Esophagus squamous epithelium (tissue), 5 donors: ENCODE data around the gene NLGN1. TPM values are rescaled to one million over a fixed set of nuclear protein-coding genes. Genes with fewer than 3 reads are reported as not detected.

Experiments used
- DNase-seq: peaks from one replicate; lab custom pipeline; 2025; lab: John Stamatoyannopoulos, UW
- H3K27ac ChIP-seq, 4 donors: fragments of 200-600 bp; sonication (generic); one replicate each; pipeline ENCODE4 v1.5.1; 2016 to 2019; ENCODE audit warnings: mild to moderate bottlenecking in 1 of 4
- H3K27me3 ChIP-seq, 4 donors: fragments of 200-600 bp; sonication (generic); 1 replicate in 3 of 4; 2 replicates in 1 of 4; pipeline versions ENCODE4 v1.5.1 to v1.6.0; 2017 to 2021; ENCODE audit warnings: antibody characterized with exemption in 1 of 4
- H3K36me3 ChIP-seq, 3 donors: fragments of 200-600 bp; sonication (generic); one replicate each; pipeline ENCODE4 v1.5.1; 2016 to 2019
- H3K4me1 ChIP-seq, 3 donors: fragments of 200-600 bp; sonication (generic); one replicate each; pipeline ENCODE4 v1.5.1; 2017 to 2019
- H3K4me3 ChIP-seq, 4 donors: fragments of 200-600 bp; sonication (generic); 1 replicate in 3 of 4; 2 replicates in 1 of 4; pipeline ENCODE4 v1.5.1; 2016 to 2019; ENCODE audit warnings: mild to moderate bottlenecking in 2 of 4, moderate library complexity in 1 of 4
- H3K9me3 ChIP-seq, 3 donors: fragments of 200-600 bp; sonication (generic); one replicate each; pipeline ENCODE4 v1.5.1; 2016 to 2019
- POLR2A ChIP-seq, 4 donors: fragments of 450-650 bp; IDR thresholded peaks; one replicate each; pipeline ENCODE4 v1.6.1; 2017; ENCODE audit warnings: antibody characterized with exemption in 4 of 4, mild to moderate bottlenecking in 4 of 4, moderate library complexity in 3 of 4
- WGBS, 2 donors: methylation state at CpG; one replicate each; pipeline ENCODE4 v1.1.5; 2018; 5-methylcytosine and 5-hydroxymethylcytosine counted together
- intact Hi-C: fragments of 100-400 bp; cut with DNase I; formaldehyde crosslinking; loops from one replicate; pipeline ENCODE4 v1.15.0; 2022
- total RNA-seq, 4 donors: library from RNA; depleted of rRNA; stranded (reverse); fragments of >200 nt; gene quantifications; one replicate each; pipeline ENCODE4 v1.1.0, GENCODE V29; 2016
- TF ChIP-seq, protein P1 (sequence below), 6 experiments: fragments of 450-650 bp in 4 of 6; fragments of 200-600 bp in 2 of 6; sonication (generic) in 2 of 6; IDR thresholded peaks; one replicate each; pipeline ENCODE4 v1.5.1; 2016 to 2019; ENCODE audit warnings: antibody characterized with exemption in 6 of 6, mild to moderate bottlenecking in 4 of 6, moderate library complexity in 4 of 6
- donor health status: DM: yes; HTN: yes; CAD: no.

The NLGN1 gene
- total RNA-seq, 4 donors from 2014 or later = 0.34 to 12.6 (median 2.9) TPM

DNA sequence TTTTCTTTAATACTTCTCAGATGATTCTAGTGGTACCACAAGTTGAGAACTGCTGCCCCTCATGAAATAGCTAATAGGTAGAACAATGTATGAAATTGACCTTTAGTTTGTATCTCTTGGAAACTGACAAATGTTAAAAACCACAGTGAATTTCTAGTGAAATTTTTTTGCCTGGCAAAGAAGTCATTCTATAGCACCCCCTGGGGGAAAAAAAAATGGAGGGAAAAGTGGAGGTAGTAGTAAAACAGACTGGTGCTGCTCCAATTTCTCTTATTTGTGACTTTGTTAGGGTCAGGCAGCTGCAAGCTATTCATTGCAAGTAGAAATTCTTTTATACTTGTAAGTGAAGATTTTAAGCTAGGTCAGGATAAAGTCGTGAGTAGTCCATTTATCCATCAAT lies 605.0 kb downstream of the NLGN1 start:
- Histone ChIP-seq H3K4me1 (no peaks in the 10 kb centered on the region), H3K27me3 (no peaks in the 10 kb centered on the region), H3K36me3 (no peaks in the 10 kb centered on the region), H3K27ac (no peak overlapping the region), H3K4me3 (no peak overlapping the region), H3K9me3 (no peaks in the 10 kb centered on the region)
- WGBS, 2 donors = 46 to 58% methylated on average over 1 of the region's 1 CpG
- intact Hi-C loops = no loop called here
- DNase-seq = no peak
- TF ChIP-seq, protein P1, sequence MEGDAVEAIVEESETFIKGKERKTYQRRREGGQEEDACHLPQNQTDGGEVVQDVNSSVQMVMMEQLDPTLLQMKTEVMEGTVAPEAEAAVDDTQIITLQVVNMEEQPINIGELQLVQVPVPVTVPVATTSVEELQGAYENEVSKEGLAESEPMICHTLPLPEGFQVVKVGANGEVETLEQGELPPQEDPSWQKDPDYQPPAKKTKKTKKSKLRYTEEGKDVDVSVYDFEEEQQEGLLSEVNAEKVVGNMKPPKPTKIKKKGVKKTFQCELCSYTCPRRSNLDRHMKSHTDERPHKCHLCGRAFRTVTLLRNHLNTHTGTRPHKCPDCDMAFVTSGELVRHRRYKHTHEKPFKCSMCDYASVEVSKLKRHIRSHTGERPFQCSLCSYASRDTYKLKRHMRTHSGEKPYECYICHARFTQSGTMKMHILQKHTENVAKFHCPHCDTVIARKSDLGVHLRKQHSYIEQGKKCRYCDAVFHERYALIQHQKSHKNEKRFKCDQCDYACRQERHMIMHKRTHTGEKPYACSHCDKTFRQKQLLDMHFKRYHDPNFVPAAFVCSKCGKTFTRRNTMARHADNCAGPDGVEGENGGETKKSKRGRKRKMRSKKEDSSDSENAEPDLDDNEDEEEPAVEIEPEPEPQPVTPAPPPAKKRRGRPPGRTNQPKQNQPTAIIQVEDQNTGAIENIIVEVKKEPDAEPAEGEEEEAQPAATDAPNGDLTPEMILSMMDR (IDR thresholded peaks at IDR 0.05) = no peak
- TF ChIP-seq POLR2A (IDR thresholded peaks at IDR 0.05) = no peak

DNA sequence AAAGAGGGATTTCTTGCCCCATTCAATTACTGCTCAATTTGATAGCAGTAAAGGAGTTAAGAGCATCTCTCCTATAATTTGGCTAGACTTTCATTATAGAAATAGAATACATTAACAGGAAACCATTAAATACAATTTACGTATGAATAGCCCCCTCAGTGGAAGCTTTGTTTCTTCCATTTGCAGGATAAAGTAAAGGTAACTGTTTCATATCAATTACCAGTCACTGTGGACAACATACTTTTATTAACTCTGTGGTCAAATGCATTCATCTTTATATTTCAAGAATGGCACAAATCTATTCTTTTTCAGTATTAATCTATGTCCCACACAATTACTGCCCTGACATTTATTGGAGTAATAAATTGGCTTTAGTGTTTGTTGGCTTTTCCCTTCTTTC lies 613.4 kb downstream of the NLGN1 start:
- 83 to 90% methylated on average over 1 of the region's 1 CpG for WGBS, 2 donors
- no peak for DNase-seq
- H3K9me3 ChIP-seq = no peaks in the 10 kb centered on the region
- no peaks in the 10 kb centered on the region for H3K36me3 ChIP-seq
- H3K27ac ChIP-seq = no peak overlapping the region
- TF ChIP-seq, protein P1 (IDR thresholded peaks at IDR 0.05) = no peak
- no peak for TF ChIP-seq POLR2A (IDR thresholded peaks at IDR 0.05)
- no peaks in the 10 kb centered on the region for H3K27me3 ChIP-seq
- H3K4me1 ChIP-seq = no peaks in the 10 kb centered on the region
- intact Hi-C loops = no loop called here
- no peak overlapping the region for H3K4me3 ChIP-seq

GRCh38 chr3:174016186-174016585 lies 618.6 kb downstream of the NLGN1 start:
- no peaks in the 10 kb centered on the region for H3K36me3 ChIP-seq
- no peaks in the 10 kb centered on the region for H3K27me3 ChIP-seq

DNA sequence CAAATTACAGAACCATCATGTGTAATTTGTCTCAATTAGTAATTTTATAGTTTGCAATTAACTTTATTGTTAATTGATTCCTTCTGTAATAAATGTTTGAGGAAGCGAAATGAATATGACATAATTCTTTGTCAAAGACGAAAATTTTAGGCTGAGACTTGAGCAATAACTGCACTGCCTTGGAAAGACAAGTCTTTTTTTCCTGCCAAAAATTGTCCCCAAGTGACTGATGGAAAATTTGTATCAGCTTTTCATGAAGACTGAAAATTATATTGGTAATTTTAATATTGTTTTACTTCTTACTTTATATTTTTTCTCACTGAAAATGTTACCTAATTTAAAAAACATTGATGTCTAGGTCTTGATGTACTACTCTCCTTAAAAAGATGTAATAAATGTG lies 622.6 kb downstream of the NLGN1 start:
- no peaks in the 10 kb centered on the region for H3K9me3 ChIP-seq
- no peaks in the 10 kb centered on the region for H3K36me3 ChIP-seq
- H3K27ac ChIP-seq = no peak overlapping the region
- no peak for DNase-seq
- no peaks in the 10 kb centered on the region for H3K27me3 ChIP-seq
- no peak for TF ChIP-seq POLR2A (IDR thresholded peaks at IDR 0.05)
- TF ChIP-seq, protein P1 (IDR thresholded peaks at IDR 0.05) = no peak
- no peak overlapping the region for H3K4me3 ChIP-seq
- no peaks in the 10 kb centered on the region for H3K4me1 ChIP-seq
- intact Hi-C loops = no loop called here
- WGBS, 2 donors = 59 to 66% methylated on average over 2 of the region's 2 CpGs

More at GRCh38 chr3:174016186-174016585, 618.6 kb downstream of the NLGN1 start:
- 57 to 78% methylated on average over 3 to 4 of the region's 4 CpGs for WGBS, 2 donors
- no peaks in the 10 kb centered on the region for H3K9me3 ChIP-seq
- no peaks in the 10 kb centered on the region for H3K4me1 ChIP-seq
- H3K4me3 ChIP-seq = no peak overlapping the region
- intact Hi-C loops = no loop called here
- no peak for DNase-seq
- TF ChIP-seq, protein P1 (IDR thresholded peaks at IDR 0.05) = no peak
- no peak for TF ChIP-seq POLR2A (IDR thresholded peaks at IDR 0.05)
- no peak overlapping the region for H3K27ac ChIP-seq

DNA sequence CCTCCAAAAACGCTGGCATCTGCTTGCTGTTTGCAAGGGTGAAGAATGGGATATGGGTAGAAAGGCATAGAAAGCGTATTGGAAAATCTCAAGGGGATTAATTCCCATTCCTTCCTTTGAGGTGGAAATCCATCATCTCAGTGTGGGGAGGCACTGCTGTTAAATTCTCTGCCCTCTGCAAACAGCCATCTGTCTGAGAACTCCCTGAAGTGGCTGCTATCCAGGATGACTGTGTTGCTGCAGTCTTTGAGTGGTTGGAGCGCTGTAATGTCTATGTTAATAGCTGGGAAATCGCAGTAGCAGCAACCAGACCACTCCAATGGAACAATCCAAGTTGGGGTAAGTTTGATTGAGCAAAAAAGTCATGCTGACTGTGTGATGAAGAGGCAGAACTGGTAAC lies 625.9 kb downstream of the NLGN1 start:
- no peak for DNase-seq
- Histone ChIP-seq H3K27ac (no peak overlapping the region), H3K9me3 (peaks cover 0 to under 1% (median 0%) of the 10 kb centered on the region in 3 donors), H3K27me3 (no peaks in the 10 kb centered on the region), H3K4me3 (no peak overlapping the region), H3K36me3 (no peaks in the 10 kb centered on the region), H3K4me1 (no peaks in the 10 kb centered on the region)
- TF ChIP-seq, protein P1 (IDR thresholded peaks at IDR 0.05) = no peak
- TF ChIP-seq POLR2A (IDR thresholded peaks at IDR 0.05) = no peak
- WGBS, 2 donors = 37% methylated on average over 3 to 4 of the region's 4 CpGs
- intact Hi-C loops = no loop called here
